Hippocampal formation (tissue), 2 donors: ENCODE results near the gene ASIC2.

Experiments
- DNase-seq, 2 donors: peaks; one replicate each; lab custom pipeline; 2025; lab: John Stamatoyannopoulos, UW

The ASIC2 gene

DNA sequence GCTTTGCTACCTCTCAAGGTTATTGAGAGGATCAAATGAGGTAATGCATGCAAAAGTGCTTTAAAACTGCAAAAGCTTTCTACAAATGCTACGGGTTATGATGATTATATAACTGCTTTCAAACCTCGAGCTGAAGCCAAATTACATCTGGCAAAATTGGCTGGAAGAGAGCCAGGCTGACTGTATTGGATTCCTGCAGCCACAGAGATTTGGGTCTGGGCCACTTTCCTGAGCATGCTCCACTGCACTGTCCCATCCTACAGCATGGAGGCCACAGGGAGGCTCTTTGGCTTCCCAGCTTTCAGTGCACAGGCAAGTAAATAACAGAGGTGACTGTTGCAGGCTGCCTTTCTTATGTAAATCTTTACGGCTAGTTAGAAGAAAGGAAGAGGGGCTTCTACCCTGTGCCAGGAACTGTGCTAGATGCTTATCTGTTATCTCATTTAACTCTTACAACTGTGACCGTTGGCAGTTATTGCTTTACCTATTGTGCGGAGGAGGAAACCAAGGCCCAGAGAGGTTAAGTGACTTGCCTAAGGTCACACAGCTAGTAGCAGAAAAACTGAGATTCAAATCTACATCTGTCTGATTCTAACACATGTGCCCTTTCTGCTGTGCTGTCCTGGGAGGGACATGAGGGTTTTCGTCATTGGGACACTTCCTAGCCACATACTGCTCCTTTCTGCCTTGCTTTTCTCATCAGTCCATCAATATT, 179.7 kb downstream of the ASIC2 start:
- no peak for DNase-seq

GRCh38 chr17:33112763-33113162, 180.3 kb downstream of the ASIC2 start:
- no peak for DNase-seq

DNA sequence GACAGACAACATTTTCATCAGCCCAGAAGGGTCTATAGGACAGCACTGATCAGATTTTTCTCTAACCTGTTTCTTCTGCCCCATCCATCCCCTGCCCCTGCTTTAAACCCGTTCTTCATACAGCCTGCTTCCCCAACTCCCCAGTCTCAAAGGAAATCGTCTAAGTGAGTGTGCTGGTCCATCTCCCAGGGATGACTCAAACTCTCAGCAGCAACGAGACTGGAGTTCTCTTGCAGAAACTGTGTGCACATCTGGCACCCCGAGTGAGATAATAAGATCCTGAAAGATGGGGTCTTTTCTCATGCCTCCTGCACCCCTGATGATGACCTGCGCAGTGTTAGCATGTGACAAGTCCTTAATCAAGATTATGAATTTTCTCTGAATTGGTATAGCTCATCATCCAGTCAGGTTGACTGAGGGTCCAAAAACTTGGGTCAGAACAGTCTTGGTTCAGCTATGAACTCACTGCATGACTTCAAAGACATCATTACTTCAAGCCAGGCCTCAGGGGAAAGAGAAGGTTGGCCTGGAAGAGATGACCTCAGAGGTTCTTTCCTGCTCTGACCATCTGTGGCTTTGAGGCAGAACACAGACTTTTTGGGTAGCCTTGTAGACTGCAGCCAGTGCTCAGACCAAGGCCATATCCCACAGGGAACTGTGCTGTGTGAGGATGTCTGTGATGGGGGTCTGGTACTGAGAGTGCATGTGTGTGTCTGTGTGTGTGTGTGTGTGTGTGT, 183.6 kb downstream of the ASIC2 start:
- DNase-seq: no peak

DNA sequence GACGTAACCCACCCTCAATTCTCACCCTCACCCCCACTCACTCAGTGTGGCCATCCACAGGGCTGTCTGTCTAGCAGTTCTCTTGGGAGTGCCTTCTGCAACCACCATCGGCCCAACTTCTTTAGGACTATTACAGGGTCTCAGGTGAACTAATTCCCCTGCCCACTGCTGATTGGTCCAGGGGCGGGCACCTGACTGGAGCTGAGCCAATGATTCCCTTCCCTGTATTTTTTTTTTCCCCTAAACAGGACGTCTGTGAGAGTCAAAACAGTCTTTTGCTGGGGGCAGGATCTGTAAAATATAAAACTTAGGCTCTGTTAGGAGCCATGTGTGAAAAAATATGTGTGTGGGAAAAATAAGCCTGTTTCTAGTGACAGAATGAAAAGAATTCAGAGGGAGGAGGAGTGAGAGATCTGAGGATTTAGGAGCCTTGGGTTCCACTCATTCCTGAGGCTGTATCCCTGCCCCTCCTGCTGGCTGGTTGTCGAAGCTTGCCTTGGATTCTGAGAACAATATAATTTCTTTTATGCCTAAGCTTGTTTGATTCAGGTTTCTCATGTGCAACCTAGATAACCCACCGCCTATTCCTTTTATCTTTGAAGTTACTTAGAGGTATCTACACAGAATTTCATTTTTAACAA, 186.4 kb downstream of the ASIC2 start:
- no peak for DNase-seq

DNA sequence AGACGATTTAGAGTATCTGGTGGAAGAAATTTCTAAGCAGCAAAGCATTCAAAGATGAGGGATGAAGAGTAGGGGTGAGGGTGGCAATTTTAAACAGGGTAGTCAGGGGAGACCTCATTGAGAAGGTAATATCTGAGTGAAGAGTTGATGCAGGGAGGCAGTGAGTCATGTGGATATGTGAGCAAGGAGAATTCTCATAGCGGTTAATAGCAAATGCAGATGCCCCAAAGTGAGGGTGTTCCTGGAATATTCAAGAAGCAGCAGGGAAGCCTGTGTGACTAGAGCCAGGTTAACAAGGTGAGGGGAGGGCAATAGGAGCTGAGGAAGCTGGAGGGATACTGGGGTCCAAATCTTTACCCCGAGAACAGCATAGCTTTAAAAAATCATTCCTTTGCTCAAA, 187.2 kb downstream of the ASIC2 start:
- no peak for DNase-seq

GRCh38 chr17:33099906-33100305, 193.2 kb downstream of the ASIC2 start:
- DNase-seq: no peak

- no peak for DNase-seq
Measured at GRCh38 chr17:33099252-33099651, 193.8 kb downstream of the ASIC2 start.

DNA sequence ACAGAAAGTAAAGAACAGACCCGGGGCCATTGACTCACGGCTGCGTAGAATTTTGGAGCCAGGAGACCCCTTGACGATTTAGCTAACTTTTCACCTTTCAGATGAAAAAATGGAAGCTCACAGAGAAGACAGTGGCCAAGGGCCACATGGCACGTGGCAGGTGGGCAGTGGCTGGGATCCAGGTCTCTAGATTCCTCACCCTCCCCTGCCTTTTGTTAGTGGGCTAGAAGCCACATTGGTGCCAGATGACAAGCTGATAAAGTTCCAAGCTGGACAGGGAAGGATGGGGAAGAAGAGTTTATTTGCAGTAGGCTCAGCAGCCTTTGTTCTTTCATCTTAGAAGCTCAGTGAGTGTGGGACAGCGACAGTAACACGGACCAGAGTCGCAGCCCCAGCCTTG, 195.7 kb downstream of the ASIC2 start:
- DNase-seq: no peak

DNA sequence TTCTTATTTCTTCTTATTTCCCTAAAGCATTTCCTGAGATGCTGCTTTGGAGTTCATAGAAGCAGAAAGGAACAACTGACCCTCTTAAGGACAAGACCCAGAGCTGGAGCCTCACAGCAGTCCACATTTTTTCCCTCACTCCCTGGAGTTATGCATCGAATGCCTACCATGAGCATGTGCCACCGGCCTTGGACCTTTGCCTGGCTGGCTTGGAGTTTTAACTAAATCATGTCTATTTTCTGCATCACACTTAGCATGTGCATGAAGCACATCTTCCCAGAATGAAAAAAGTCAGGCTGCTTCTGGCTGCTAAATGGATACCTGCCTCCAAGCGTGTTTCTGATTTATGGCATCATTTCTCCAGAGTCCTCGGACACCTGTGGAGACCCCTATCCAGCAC, 196.9 kb downstream of the ASIC2 start:
- no peak for DNase-seq

GRCh38 chr17:33091271-33091670, 201.8 kb downstream of the ASIC2 start:
- peak in 1 of 2 donors; percentile 15 for DNase-seq

DNA sequence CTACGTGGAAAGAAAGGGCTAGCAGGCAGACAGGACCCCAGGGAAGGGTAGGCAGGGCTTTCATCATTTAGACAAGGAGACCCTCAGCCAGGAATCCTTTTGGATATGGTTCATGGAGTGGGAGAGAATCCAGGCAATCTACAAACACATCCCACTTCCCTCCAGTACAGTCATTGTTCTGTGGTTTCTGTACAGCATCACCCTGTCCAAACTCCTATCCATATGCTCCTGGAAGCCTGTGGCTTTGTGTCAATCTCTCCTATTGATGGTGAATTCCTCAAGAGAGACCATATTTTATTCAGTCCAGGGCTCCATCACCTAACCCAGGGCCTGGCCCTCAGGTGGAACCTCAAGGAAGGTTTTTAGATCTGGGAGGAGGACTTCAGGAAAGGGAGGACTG, 202.3 kb downstream of the ASIC2 start:
- DNase-seq: no peak

- no peak for DNase-seq
Measured at GRCh38 chr17:33086878-33087277, 206.2 kb downstream of the ASIC2 start.

DNA sequence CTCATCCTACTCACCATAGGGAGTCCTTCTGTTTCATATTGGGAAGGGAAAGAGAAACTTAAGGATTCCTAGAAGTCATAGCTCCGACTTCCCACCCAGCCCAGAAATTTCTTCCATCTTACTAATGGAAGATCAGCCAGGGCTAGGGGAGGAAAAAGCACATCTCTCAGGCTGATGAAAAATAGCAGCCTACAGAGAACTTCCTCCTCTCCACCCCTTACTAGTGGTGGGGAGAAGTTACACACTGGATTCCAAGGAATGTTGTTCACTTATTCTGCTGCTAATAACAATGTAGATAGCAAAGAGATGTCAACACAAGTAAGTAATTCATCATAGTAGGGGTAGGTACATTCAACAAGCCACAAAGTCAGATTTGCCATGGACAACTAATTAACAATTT, 207.1 kb downstream of the ASIC2 start:
- no peak for DNase-seq

DNA sequence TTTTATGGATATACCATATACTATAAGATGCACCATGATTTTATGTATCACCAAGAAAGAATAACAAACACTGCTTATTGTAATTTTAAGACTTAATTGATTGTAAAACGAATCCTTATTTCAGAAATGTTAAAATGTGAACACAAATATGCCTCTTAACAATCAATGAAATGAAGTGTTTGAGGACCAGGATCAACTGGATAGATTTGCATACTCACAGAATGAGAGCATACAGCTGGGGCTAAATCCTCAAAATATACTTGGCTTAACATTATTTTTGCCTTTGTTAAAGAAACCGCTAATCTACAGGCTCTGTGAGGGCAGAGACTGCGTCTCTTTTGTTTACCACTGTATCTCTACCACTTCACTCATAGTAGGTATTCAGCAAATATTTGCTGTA, 207.8 kb downstream of the ASIC2 start:
- no peak for DNase-seq

DNA sequence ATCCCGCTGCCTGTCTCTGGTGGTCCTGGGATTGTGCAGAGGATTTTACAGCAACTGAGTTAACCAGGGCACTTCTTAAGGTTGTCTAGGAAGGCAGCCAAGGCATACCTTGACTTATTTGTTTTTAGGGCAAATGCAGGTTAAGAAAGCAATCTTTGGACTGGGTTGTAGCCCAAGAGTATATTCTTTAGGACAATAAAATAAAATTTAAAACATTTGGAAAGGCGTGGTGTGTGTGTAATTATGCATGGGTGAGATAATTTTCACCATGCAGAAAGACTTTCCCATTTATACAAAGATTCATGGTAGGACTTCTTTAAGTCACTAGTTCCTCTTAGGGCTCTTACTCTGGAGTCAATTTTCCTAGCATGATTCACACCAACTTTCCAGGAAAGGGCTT, 208.3 kb downstream of the ASIC2 start:
- no peak for DNase-seq

GRCh38 chr17:33082529-33083173, 210.4 kb downstream of the ASIC2 start:
- DNase-seq: no peak

GRCh38 chr17:33080091-33080490, 213.0 kb downstream of the ASIC2 start:
- DNase-seq: no peak

- DNase-seq: no peak
Measured at GRCh38 chr17:33079201-33079600, 213.9 kb downstream of the ASIC2 start.

- DNase-seq: no peak
Measured at GRCh38 chr17:33076979-33077378, 216.1 kb downstream of the ASIC2 start.

DNA sequence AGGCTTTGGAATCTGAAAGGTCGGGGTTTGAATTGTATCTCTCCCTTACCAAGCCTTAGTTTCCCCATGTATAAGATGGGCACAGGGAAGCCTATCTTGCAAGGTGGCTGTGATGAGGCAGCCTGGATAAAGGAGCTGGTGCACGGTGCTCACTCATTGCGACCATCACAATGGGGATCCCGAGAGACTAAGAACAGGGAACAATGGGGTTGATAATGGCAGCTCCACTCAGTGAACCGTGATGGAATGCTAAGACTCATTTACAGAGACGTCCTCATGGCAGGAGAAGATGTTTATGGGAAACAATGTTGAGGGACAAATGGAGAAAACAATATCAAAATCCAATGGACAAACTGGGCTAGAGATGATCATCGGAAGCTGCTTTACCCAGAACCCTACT, 219.7 kb downstream of the ASIC2 start:
- no peak for DNase-seq

DNA sequence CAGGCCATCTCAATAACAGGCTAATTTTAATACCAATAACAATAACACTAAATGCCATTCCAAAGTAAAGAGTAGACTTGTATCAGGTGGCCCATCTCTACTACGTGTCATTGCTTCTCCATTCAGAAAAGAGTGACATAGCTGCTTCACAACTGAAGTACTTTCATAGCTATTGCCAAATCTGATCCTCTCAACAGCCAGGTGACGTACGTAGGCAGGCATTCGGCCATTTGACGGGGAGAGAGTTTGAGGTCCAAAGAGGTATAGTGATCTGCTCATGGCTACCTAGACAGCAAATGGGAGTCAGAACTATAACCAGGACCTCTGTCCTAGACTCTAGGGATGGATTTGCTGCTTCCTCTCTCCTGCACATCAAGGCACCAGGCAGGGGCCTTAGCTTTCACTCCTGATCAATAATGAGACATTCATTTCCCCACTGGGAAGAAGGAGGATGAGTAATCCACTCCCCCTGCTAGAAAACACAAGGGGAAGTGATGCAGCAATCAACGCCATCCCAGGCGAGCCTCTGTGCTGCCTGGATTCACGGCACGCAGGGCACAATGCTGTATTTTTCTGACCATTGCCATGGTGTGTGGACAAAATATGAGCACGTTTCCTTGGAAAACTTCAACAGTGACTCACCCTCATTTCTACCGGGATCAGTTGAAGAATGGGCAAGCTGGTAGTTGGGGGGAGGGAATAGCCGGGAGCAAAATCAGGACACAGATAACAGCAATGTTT, 220.5 kb downstream of the ASIC2 start:
- DNase-seq: no peak

GRCh38 chr17:33071656-33072055, 221.4 kb downstream of the ASIC2 start:
- no peak for DNase-seq
